Measurements from ENCODE around the gene ARF1.
A peak's percentile ranks its signal among the peaks of the same experiment; 100 is the strongest.

ARF1 gene

DNA sequence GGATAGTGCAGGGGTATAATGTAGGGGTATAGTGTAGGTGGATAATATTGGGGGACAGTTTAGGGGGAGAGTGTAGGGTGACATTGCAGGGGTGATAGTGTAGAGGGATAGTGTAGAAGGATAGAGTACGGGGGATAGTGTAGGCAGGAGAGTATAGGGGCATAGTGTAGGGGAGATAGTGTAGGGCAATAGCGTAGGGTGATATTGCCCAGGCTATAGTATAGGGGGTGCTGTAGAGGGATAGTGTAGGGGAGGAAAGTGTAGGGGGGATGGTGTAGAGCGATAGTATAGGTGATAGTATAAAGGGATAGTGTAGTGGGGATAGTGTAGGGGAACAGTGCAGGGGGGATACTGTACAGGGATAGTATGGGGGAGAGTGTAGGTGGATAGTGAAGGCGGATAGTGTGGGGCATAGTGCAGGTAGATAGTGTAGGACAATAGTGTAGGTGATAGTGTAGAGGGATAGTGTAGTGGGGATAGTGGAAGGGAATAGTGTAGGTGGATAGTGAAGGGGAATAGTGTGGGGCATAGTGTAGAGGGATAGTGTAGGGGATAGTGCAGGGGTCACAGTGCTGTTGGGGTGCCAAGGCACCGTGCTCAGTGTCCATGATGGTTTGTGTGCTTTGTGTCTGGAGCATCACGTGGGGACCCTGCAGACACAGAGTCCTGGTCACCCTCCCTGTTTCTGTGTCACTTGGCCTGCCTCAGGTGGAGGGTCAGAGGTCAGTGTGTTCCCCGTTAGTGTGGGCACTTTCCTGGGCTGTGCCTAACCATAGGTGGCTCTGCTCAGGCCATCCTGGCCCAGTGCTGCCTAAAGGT, 10.5 kb upstream of the ARF1 start:
- DNase-seq: no peak

DNA sequence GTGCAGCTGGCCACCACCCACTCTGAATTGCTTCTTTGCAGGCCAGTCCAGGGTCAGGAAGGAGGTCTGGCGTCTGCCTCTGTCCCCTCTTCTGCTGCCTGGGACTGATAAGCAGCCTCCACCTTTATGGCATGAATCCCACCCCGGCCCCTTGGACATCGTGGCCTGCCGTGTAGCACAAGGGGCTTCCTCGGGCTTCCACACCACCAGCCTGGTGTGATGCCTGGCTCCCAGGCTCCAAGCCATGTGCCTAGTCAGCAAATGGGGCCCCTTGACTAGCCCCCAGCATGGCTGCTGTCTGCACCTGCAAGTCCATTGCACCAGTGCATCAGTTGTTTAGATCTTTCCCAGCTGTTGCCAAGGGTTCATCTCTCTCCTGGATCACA, 9.9 kb upstream of the ARF1 start:
- no peak for DNase-seq

DNA sequence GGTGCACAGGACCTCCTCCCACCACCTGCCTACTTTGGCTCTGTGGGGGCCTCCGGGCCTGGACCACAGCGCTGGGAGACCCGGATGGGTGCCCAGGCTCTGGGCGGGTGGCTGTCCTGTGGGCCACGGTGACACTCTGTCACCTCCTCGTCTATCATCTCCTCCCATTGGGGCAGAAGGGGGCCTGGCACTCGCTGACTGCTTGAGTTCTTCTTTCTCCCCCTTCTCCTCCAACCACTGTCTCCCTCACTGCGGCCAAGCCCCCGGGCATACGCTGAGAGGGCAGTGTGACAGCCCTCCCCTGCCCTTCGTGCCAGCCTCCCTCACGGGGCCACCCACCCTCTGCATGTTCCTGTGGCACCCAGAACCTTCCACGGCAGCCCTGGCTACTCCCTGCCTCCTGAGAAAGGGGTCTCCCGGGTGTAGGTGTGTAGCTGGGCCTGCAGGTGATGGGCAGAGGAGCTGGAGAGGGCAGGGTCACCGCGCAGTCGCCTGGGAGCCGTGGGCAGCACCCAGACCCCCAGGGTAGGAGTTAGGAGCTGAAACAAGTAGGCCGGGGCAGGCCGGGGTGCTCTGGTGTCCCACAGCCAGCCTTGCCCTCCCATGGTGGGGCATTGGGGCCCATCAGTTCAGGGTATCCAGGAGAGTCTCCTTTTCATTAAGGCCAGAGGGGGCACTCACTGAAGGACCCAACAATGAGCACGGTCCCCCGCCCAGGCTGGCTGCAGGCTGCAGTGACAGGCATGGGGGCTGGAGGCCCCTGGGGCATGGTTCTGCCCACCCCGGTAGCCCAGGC, 9.2 kb upstream of the ARF1 start:
- DNase-seq: no peak

DNA sequence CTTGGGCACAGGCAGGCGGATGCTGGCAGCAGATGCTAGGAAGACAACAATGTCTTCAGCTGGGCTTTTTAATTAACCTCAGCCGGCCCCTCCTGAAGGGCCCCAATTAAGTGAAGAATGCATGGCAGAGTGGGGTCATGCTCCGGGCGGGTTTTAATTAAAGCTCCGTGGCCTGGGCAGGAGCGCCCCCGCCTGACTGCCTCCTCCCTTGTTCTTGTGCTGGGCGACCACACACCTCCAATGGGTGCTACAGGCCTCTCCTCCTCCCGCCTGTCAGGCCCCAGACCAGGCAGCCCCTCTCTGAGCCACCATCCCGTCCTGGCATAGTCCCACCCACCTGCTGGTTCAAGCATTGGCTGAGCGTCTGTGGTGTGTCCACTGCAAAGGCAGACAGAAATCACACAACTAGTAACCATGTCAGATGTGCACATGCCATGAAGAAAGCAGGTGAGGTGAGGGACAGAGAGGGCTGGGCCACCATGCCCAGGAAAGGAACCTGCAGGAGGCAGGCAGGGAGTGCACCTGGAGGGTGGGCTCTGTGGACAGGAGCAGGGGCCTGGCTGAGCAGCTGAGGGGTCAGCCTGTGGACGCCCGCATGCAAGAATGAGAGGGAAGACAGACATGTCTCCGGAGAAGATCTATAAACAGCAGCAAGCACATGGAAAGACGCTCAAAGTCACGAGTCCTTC, 8.5 kb upstream of the ARF1 start:
- DNase-seq: peak; percentile 90

DNA sequence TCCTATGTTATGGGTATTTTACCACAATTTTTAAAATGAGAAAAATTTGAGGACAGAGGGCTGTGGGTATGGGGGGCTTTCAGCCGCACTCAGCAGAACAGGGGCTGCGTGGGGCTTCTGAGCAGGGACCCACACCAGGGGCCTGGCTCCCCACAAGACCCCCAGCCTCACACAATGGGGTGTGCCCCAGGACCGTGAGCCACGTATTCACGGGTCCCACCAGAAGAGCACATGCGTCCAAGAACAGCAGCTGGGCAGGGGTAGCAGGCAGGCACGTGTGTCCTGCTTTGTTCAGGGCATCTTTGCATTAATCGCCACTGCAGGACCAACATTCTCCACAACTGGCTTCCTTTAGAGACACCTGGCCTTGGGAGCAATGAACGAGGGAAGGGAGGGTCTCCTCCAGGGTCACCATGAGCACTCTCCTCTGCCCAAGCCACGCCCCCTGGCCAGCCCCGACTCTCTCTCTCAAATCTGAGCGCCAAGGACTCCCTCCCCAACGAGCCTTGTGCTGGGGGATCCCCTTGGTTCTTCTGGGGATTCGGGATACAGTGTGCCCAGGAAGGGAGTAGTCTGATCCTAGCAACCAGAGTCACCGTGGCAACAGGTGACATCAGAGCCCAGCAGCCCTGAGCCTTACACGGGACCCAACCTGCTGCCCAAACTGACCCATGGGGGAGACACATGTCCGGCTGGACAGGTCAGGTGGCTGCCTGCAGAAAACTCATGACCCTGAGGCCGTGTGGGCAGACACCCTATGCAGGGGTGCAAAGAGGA, 7.4 kb upstream of the ARF1 start:
- peak; percentile 39 for DNase-seq

DNA sequence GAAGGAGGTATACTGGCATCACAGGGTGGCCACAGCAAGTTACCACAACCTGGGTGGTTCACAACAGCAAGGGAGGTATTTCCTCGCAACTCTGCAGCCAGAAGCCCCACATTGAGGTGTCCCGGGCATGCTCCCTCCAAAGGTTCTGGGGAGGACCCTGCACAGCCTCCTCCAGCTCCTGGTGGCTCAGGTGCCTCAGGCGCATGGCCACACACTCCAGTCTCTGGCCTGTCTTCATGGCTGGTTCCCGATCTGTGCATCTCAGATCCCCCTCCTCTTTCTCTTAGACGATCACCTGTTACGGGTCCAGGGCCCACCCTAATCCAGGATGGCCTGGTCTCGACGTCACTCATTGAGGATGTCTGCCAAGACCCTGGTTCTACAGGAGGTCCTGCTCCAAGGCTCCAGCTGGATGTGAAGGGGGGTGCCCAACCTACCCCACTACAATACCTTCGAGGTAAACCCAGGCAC, 6.7 kb upstream of the ARF1 start:
- DNase-seq: no peak

DNA sequence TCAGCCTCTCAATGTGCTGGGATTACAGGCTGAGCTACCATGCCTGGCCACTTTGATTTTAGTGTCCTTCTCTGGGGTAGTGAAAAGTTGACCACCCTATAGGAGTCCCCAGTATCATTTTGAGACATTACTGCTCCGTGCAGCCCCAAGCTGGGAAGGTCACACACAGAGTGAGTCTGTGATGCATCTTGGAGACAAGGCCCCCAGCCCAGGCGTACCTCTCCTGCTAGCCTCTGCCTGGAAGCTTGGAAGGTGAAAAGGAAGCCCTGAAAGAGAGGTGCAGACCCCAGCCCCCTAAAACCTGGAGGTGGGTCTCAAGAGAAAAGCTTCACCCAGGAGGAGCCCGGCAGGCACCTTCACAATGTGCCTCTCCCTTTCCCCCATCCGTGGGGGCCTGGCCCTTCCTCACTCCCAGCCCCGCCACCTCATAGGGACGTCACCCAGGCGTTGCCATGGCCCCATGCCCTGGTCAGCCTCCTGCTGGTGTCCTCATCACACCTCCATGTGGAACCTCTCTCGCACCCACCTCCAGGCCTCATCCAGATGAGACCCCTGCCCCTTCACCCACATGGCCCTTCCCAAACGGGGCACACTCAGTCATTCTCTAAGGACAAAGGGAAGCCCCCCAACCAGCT, 5.6 kb upstream of the ARF1 start:
- DNase-seq: peak; percentile 11

DNA sequence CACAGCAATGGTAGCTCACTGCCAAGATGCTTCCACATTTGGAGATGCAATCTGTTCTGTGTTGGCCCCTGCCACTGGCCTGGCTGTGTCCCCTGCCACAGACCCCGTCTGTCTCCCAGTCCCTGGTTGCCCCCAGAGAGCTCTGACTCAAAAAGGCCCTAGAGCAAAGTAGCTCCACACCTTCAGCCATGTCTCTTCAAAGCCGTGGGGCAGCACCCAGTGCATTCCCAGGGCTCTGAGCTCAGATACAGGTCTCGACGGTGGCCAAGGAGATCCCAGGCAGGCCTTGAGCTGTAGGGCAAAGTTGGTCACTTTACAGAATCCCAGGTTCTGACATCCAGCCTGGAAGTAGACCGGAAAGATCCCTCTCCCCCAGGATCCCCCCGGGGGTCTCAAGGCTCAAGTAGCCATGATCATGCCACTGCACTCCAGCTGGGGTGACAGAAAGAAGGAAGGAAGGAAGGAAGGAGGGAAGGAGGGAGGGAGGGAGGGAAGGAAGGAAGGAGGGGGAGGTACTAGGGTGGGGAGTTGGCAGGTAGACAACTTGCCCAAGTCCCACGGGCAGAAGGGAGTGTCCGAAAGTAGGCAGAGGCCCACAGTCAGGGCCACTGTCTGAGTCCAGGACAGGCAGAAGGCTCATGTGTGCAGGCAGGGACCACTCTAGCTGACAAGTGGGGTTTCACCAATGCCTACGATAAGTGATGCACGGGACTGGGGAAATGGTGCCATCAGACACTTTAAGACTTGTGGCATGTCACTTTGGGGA, 4.8 kb upstream of the ARF1 start:
- DNase-seq: no peak

DNA sequence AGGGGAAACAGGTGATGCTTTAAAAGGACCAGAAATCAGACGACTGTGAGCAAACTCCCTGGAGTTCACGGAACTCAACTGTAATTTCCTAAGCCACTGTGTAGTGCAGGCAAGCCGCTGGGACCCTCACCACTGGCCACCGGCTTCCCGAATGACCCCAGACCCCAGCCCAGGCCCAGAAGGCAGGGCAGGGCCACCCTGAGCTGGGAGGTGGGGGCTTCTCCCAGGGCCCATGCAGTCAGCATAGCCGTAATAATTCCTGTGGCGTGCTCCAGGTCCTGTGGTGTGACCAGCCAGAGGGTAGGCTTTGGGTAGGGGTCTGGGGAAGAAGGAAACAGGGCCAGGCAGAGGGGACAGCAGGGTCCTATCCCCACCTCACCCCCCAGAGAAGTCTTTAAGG, 3.5 kb upstream of the ARF1 start:
- DNase-seq: no peak

DNA sequence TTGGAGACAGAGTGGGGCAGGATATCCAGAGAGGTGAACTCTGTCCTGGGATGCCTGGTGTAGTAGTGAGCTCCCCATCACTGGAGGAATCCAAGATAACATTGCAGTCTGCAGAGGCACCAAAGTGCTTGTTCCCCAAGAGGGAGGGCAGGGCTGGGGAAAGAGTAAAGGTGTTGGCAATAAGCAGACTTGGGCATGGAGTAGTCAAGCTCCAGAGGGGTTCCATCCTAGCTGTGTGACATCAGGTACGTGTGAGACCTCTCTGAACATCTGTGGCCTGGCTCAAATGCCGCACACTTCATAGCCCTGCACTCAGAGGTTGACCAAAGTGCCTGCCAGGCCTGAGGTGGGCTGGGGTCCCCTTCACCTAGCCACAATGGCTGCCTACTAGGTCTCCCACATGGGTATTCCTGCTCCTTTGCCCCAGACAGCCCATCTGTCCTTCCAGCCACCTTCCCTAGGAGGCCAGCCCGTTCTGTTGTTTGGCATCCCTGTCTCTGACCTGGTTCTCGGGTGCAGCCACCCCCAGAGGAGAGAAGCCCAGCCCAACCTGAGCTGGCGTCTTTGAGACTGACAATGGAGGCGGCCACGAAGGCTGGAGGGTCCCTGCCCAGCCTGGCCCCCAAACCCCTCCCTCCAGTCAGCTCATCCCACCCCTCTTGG, 2.8 kb upstream of the ARF1 start:
- DNase-seq: no peak

DNA sequence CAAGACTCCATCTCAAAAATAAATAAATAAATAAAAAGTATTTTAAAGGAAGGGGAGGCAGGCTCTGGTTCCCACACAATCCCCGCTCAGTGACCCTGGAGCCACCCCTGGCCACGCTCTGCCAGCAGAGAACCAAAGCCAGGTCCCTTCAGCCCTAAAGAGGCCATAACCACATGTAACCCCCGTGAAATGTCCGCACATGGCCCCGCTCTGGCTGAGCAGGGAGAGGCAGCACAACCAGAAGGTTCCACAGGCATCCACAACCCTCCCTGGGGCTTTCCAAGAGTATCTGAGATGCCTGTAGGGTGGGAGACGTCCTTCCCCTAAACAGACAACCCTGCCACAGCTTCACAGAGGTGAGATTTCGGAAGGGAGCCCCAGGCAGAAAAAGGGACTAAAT, 1.4 kb upstream of the ARF1 start:
- DNase-seq: no peak

DNA sequence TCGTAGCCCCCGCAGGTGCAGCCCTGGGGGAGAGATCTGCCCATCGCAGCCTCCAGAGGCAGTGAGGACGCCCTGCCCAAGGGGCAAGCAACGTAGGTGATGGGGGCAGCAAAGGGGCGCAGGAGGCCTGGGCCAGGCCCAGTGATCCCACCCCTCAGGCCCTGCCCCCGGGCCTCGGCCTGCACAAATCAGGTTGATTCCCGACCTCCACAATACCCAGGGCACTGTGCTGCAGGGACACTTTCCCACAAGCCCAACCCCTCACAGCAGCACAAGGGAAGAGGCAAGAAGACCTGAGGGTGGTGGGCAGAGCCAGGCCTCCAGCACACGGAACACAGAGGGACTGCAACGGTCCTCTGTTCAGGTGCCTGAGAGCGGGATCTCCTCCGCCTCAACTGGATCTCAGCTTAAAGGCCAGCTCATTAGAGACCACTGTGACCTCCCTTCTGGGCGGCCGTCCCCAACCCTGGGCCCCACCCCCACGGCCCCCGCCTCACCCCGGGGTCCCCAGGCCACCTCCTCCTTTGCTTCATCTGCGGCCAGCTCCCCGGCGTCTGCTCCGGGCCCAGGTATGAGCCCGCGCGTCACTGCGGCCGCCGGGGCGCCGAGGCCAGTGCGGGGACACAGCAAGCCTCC, 812 bp upstream of the ARF1 start:
- DNase-seq: peak; percentile 60

DNA sequence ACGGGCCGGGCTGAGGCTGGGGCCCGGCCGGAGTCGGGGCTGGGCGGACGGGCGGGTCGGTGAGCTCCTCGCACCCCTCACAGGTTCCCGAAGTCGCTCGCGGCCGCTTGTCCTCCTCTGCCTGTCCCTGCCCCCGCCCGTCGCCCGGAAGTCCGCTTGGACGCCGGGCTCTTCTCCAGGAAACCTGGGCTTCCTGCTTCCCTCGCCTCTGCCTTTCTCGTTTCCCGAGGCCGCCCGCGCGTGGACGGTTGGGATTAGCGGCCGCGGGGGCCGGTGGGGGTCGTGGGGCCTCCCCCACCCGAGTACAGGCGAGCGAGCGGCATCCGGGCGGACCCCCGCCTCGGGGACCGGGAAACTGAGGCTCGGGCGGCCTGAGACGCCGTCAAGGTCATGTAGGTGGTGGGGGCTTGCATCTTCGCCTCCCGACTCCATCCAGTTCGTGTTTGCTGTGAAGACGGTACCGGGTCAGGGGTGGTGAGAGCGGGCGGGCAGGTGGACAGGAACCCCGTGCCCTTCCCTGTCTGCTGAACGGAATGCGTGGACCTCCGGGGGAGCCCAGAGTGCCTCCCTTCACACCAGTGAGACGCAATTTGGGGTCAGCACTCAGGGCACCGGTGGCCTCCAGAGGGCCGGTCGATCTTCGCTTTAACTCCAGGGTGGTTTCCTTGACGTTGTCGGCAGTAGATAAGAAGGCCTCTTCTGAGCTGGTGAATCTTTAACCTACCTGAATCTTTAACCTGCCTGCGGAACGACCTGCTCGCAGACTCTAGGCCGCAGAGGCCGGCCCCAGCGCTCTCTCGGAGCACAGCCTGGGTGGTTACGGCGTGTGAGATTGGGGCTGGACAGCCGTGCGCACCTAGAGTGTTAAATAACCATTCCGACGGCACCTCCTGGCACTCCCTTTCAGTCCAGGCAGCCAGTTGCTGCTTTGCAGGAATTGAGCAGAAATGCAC, 686 bp downstream of the ARF1 start:
- peak; percentile 66 for DNase-seq

DNA sequence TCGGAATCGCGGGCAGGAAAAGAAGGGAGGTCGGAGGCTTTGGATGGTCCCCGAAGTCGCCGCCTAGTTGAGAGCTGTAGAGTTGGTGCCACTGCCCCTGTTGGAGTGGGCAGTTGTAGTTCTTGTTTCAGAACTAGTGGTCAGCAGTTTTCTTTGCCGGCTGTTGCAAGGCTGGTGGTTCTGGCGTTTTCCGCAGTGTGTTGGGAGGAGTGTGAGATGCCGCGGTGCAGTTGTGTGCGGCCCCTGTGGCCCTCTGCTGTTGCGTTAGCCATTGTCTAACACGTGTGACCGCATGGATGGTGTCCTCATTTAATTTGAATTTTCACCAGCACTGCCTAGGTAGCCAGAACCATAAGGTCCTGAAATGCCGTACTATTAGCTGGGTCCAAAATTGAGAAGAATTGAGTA, 1.4 kb downstream of the ARF1 start:
- no peak for DNase-seq

DNA sequence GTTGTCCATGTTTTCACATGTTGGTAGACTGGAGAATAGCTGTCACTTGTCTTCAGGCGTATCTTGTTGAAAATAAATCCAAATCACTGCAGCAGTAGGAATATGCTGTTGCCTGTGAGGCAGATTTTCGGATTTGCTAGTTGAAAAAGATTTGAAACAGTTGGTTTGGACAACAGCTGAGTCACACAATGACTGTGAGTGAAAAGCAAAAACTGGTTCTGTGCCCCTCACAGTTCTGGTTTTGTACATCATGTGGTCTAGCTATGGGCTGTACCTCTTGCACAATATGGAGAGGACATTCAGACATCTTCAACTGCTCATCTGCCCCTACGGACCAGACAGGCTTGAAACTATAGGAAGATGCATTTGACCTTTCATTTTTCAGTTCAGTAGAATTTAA, 1.8 kb downstream of the ARF1 start:
- no peak for DNase-seq

DNA sequence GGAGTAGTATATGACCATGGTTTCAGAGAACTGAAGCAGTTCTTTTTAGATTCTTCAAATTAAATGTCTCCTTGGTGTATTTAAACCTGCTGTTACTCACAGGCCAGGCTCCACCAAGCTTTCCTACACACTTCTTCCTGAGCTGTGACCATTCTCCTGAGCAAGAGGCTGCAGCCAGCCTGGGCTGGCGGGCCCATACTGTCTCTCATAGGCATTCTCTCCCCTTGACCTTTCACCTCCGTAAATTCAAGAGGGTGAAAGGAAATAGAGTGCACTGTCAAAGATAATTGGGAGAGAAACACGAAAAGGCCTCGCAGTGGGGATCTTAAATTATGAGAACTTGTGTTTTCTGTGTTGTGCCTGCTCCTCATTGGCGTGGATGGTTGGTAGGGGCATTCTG, 2.3 kb downstream of the ARF1 start:
- DNase-seq: no peak

DNA sequence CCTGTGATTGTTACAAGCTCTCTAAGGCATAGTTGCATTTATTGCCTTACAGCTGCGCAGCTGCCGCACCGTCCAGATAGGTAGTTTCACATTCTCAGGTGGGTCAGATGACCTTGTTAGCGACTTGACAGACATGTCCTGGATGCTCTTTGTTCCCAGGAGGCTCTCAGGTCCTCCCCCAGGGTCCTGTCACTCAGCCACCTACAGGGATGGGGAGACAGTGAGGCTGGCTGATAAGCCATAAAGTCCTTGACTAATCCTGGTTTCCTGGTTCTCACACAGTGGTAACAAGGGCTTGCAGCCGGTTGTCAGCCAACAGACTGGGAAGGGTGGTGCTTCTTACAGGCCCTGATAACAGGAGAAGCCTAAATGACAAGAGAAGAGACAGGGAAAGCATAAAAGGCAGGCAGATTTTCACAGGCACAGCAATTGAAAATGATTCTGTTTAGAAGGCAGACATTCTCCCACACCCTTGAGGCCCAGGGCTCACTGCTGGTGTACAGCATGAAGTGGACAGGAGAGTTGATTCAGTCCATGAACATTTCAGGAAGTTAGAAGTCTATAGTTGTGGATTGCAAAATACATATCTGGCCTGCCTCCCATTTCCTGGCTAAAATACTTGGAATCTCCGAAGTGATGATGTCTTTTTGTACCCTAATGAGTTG, 2.9 kb downstream of the ARF1 start:
- DNase-seq: no peak

DNA sequence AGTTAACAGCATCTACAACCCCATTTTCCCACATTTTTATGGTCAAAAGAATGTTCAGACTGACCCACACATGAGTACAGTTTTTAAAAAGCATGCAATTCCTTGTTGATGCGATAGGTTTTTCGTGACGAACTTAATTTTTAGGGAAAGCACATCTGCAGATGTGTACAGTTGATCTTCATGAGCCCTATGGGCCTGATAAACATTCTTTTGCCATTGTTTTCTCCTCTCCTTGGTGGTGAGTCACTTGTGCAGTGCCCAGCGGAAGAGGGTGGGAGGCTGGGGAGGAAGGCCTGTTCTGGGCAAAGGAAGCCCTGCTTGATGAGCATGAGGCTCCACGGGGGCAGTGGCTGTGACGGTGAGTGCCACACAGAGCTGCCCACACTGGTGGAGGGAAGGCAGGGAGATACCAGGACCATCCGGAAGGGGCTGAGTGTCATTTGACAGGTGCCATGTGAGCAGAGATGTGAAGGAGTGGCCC, 5.3 kb downstream of the ARF1 start:
- DNase-seq: no peak
